Airway epithelial cell (primary cell): ENCODE data around the gene KAT8. TPM values are rescaled to one million over a fixed set of nuclear protein-coding genes. Genes with fewer than 3 reads are reported as not detected.

Source experiments
- total RNA-seq: library from RNA; depleted of rRNA; stranded (reverse); fragments of >200 nt; gene quantifications from 2 replicates; pipeline ENCODE4 v1.2.3, GENCODE V29; 2015

The KAT8 gene
- total RNA-seq, result 16.9 and 30.6 TPM in 2 replicates

DNA sequence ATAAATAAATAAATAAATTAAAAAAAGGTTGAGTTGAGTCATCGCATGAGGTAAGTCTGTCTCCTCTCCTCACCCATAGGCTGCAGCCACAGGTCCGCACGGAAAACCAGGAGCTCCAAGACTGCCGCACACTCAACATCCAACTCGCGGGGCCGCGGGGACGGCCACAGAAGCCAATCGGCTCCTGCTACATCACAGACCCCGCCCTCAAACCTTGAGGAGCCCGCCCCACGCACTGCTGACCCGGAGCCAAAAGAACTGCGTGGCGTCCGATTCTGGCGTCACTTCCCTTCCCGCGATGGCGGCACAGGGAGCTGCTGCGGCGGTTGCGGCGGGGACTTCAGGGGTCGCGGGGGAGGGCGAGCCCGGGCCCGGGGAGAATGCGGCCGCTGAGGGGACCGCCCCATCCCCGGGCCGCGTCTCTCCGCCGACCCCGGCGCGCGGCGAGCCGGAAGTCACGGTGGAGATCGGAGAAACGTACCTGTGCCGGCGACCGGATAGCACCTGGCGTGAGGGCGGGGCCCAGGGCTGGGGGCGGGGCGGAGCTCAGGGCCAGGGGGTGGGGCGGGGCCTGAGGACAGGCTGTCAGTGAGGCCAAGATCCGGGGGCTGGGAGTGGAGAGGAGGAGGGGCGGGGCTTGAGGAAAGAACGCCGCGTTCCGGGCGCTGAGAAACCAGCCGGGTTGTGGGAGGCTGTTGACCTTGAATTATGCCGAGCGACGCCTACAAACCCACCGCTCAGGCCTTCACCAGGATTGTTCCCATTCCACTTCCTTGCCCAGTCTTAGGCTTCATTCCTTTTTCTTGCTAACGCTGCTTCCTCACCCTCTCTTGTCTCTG lies at the start of gene KAT8:
KAT8 (plus strand) TSS at position 281 of the 839 bp plus-strand sequence; CDS start at position 299, 18 bp downstream.

DNA sequence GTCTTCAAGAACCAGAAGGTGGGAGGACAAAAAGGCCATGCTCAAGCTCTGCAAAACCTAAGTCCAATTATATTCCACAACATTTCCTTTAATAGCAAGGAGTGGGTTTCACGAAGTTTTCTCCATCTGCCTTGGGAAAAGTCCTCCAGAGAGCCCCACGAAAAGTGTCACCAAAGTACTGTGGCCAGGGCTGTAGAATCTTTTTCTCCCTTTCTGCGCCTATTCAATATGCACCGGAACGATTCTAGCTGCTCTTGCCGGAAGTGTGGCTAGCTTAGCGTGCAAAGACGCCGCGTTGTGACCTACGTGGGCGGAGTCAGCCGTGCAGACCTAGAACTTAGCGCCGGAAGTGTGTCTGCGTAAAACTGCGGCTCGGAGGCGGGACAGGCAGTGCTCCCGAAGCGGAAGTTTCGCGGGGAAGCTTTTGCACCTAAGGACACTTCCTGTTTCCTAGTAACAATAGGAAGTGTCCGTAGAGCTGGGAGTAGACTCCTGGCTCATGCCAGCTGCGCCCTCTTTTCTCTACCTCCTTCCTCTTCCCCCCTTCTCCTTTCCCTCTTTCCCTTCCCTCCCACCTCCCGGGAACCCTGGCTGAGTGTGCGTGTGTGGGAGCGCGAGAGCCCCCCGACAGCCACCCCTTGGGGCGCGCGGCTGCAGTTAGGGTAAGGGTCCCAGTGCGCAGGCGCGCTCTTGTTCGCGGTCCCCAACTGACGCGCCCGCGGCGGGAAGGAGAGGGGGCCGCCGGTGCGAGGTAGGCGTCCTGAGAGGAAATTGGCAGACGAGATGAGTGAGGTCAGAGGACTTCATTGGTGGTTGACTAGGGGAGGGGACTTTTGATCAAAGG lies 43.3 kb upstream of the KAT8 start, which contains the start of the genes ZNF646 and ZNF668:
ZNF646 (plus strand) TSS at position 453 of the 844 bp plus-strand sequence. CDS start 1,903 bp downstream, outside the sequence.
ZNF668 (minus strand) TSS at position 271 of the 844 bp plus-strand sequence. CDS start 9,781 bp downstream, outside the sequence.

GRCh38 chr16:31088459-31089183 lies 28.8 kb upstream of the KAT8 start, which contains the start of gene PRSS53:
Gene PRSS53, minus strand, starts transcription at chr16:31088943. Its CDS starts 134 bp downstream, at chr16:31088809.

GRCh38 chr16:31094424-31095120 lies 22.9 kb upstream of the KAT8 start, which contains the start of gene VKORC1:
Gene VKORC1, minus strand, starts transcription at chr16:31094797. Its CDS starts 68 bp downstream, at chr16:31094729.

DNA sequence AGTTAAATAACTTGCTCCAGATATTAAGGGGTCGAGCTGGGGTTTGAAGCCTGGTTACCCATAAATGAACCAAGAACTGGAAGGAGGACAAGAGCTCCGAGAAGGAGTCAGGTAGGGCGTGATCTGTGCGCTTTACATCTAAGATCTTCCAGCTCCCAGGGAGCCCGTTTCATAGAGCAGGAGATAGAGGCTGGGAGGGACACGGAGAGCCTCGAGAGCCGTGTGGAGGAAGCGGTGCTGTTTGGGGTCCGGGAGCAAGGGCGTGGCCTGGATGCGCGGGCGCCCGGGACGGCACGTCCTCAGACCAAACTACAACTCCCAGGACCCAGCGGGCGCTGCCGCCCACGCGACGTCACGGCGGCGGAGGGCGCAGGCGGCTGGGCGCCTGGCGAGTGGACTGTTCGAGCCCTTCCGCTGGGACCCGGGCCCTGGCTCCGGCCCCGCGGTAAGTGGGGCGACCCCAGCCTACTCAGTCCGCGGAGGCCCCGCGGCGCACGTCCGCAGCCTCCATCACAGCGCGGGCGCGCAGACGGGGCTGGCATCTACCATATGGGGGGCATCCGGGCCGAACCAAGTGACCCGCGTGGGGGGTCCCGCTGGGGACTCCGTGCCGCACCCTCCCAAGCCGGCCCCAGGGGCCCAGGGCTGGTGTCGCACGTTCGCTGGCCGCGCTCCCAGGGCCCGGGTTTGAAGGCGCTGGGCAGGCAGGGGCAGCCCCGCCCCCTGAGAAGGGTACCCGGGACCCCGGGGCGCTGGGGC lies 9.2 kb upstream of the KAT8 start, which contains the start of gene BCKDK:
BCKDK (plus strand) TSS at position 352 of the 759 bp plus-strand sequence. CDS start 838 bp downstream, outside the sequence.

GRCh38 chr16:31135535-31136286 lies 18.2 kb downstream of the KAT8 start, which contains the start of gene PRSS8:
Gene PRSS8, minus strand, starts transcription at chr16:31135727. Its CDS starts 229 bp downstream, at chr16:31135498.

DNA sequence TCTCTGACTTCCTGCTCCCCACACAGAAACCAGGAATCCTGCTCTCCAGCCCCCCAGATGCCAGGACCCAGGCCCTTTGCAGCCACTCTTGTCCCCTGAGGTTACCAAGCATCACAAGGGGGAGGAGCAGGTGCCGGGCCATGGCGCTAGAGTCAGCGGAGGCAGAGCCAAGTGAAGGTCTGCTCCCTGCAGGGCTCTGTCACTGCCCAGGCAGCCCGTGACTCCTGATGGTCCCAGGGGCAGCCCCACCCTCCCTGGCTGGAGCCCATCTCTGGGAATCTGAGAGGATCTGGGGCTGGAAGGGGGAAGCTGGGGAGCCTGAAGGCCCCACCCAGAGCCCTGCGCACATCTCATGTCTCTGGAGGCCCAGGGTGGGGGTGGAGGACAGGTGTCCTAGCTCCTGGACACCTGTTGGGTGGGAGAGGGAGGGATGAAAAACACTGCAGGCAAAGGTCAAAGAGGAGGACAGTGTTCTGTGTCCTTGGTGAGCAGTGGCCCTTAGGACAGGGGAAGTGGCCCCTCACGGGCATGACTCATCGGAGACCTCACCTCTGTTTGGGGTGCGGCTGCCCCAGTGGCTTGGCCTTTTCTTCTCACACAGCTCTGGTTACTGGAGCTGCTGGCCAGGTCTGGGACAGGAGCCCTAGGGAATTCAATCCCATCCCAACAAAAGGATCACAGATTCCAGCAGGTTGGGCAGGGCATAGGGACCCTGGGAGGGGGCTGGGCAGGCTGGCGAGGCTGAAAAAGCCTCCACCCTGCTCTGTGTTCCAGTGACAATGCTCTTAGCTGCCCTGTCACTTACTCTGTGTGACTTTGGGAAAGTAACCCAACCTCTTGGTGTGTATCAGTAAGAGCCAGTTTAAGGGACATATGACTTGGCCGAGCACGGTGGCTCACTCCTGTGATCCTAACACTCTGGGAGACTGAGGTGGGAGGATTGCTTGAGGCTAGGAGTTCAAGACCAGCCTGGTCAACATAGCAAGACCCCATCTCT lies 32.7 kb downstream of the KAT8 start, which contains the start of gene PRSS36:
PRSS36 (minus strand) TSS at position 173 of the 997 bp plus-strand sequence; CDS start at position 142, 31 bp downstream.

DNA sequence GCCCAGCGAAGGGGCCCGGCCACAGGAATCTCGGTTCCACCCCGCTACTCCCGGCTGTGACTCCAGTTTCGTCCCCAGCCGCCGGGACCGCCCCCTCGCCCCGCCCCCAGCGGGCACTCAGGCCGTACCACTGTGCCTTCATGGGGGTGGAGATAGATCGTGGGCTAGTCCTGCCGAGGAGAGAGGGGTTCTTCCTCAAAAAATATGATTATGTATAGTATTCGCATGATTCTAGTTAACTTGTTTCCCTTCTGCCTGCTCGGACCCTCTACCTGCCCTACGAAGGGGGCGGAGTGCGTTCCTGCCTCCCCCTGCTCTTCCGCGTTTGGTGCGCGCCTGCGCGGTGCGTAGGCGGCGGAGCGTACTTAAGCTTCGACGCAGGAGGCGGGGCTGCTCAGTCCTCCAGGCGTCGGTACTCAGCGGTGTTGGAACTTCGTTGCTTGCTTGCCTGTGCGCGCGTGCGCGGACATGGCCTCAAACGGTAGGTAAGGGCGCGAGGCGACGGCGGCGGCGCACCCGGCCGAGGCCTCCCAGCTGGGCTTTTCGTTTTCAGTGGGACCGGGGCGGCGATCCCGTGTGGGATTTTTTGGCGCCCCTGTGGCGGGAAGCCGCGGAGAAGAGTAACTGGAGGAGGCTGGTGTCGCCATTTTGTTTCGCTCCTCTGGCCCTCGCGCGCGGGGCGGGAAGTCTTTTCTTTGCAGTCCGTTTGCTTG lies 62.4 kb downstream of the KAT8 start, which contains the start of gene FUS:
FUS (plus strand) TSS at position 393 of the 713 bp plus-strand sequence; CDS start at position 469, 76 bp downstream.

Other genes starting within 250 kb of the KAT8 start
- 49.9 and 56.1 TPM in 2 replicates for gene BCL7C, start 223.6 kb upstream of the KAT8 start, total RNA-seq
- 1.6 and 2.5 TPM in 2 replicates for gene CTF1, start 221.1 kb upstream of the KAT8 start, total RNA-seq
- gene FBXL19, start 194.1 kb upstream of the KAT8 start, total RNA-seq, result 38.2 and 39.7 TPM in 2 replicates
- gene ORAI3, start 168.6 kb upstream of the KAT8 start, total RNA-seq, result 22.2 and 30.5 TPM in 2 replicates
- gene SETD1A, start 159.9 kb upstream of the KAT8 start, total RNA-seq, result 3.4 and 4.6 TPM in 2 replicates
- gene HSD3B7, start 132.5 kb upstream of the KAT8 start, total RNA-seq, result 8.8 and 10.4 TPM in 2 replicates
- 0.05 and 1.1 TPM in 2 replicates for gene STX1B, start 107.0 kb upstream of the KAT8 start, total RNA-seq
- gene STX4, start 84.1 kb upstream of the KAT8 start, total RNA-seq, result 19.9 and 21.9 TPM in 2 replicates
- 12.2 and 32.0 TPM in 2 replicates for gene ZNF668, start 43.4 kb upstream of the KAT8 start, total RNA-seq
- 11.4 and 13.9 TPM in 2 replicates for gene ZNF646, start 43.2 kb upstream of the KAT8 start, total RNA-seq
- 0.65 and 0.78 TPM in 2 replicates for gene PRSS53, start 28.7 kb upstream of the KAT8 start, total RNA-seq
- gene VKORC1, start 22.9 kb upstream of the KAT8 start, total RNA-seq, result 86.5 and 89.8 TPM in 2 replicates
- gene BCKDK, start 9.3 kb upstream of the KAT8 start, total RNA-seq, result 60.4 and 70.8 TPM in 2 replicates
- 80.0 and 81.1 TPM in 2 replicates for gene PRSS8, start 18.1 kb downstream of the KAT8 start, total RNA-seq
- gene PRSS36, start 32.4 kb downstream of the KAT8 start, total RNA-seq, result 0.07 TPM in 1 of 2 replicates, not detected in the other
- gene FUS, start 62.5 kb downstream of the KAT8 start, total RNA-seq, result 46.6 and 58.3 TPM in 2 replicates
- gene PYCARD, start 85.1 kb downstream of the KAT8 start, total RNA-seq, result 117 and 127 TPM in 2 replicates
- gene TRIM72, start 96.5 kb downstream of the KAT8 start, total RNA-seq, result 0.28 TPM in 1 of 2 replicates, not detected in the other
- gene PYDC1, start 99.5 kb downstream of the KAT8 start, total RNA-seq, result not detected in 2 replicates
- 0.07 TPM in 1 of 2 replicates, not detected in the other for gene ITGAM, start 142.3 kb downstream of the KAT8 start, total RNA-seq
- not detected in 2 replicates for gene ITGAX, start 237.5 kb downstream of the KAT8 start, total RNA-seq